GM12865 (cell line): Measurements from ENCODE around the gene ZNF790.
A peak's percentile ranks its signal among the peaks of the same experiment; 100 is the strongest.

Source experiments
- DNase-seq: peaks from one replicate; pipeline ENCODE4 v3.0.0; 2010; ENCODE audit warnings: low read depth
- H3K4me3 ChIP-seq: 2 replicates; pipeline ENCODE4 v1.5.1; 2011; ENCODE audit warnings: mild to moderate bottlenecking, low read depth, low read length, control low read depth
- CTCF ChIP-seq: IDR thresholded peaks from 2 replicates; pipeline ENCODE4 v1.5.1; 2011; ENCODE audit warnings: low read length, control low read depth, low read depth, inconsistent platforms; ENCODE audit not compliant: insufficient read depth; ENCODE audit errors: missing control alignments

ZNF790 gene

DNA sequence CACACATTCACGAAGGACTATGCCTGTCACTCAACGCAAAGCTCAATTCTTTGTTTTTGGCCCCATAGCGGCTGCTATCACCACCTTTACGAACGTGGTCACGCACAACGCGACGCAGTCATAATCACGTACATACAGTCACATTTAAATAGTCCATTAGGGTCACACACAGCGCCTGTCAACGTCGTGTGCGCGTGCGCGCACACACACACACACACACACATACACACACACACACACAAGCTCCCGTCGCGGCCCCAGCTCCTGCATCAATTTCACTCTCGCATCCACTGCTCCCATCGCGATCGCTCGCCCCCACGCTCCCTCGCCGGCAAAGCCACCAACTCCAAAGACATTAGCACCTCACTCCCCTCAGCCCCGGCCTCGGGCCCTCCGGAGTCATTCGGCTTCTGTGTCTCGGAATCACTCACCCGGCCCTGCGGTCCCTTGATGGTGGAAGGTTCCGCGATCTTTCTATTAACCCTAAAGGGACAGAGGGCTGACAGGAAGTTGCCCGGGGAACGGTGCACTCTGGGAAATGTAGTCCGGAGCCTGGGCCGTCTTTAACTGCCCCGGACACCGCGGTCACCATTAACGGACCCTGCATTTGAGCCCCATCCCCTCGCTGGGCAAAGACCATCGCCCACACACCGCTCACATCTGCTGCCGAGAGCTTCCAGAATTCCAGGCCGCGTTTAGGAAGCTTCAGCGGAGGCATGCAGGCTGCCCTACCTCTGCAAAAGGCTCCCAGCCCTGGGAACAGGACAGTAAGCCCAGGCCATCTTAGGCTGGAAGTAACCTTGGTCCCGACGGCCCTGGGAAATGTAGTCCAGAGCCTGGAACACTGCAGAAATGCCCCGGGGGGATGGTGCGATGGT lies at the start of gene ZNF790:
Gene ZNF790 (minus strand): TSS at position 482 of the 878 bp plus-strand sequence. CDS start 12,768 bp downstream, outside the sequence.
- H3K4me3 ChIP-seq: peak within 1 kb of the TSS; percentile 78
- peak; percentile 94 for DNase-seq
- no peak for TF ChIP-seq CTCF

DNA sequence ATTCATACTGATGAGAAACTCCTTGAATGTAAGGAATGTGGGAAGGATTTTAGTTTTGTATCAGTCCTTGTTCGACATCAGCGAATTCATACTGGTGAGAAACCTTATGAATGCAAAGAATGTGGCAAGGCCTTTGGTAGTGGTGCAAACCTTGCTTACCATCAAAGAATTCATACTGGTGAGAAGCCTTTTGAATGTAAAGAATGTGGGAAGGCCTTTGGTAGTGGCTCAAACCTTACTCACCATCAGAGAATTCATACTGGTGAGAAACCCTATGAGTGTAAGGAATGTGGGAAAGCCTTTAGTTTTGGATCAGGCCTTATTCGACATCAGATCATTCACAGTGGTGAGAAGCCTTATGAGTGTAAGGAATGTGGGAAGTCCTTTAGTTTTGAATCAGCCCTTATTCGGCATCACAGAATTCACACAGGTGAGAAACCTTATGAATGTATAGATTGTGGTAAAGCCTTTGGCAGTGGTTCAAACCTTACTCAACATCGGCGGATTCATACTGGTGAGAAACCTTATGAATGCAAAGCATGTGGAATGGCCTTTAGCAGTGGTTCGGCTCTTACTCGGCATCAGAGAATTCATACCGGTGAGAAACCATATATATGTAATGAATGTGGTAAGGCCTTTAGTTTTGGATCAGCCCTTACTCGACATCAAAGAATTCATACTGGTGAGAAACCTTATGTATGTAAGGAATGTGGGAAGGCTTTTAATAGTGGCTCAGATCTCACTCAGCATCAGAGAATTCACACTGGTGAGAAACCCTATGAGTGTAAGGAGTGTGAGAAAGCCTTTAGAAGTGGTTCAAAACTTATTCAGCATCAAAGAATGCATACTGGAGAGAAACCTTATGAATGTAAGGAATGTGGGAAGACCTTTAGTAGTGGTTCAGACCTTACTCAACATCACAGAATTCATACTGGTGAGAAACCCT lies 39.1 kb upstream of the ZNF790 start:
- no peak for TF ChIP-seq CTCF
- H3K4me3 ChIP-seq: no peak overlapping the region
- no peak for DNase-seq

DNA sequence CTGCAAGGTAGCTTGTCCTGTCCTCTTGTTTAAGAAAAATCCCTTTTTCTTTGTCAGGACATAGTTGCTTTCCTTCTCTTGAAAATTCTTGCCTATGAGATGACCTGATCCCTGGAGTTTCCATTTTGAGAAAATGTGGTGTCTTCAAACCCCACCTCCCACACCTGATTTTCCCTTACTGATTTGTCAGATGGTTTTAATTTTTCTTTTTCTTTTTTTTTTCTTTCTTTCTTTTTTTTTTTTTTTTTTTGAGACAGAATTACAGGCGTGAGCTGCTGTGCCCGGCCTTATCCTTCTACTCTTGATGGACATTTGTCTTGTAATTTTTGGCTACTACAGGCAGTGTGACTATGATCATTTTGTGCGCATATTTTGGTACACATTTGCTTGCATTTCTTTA lies 13.7 kb upstream of the ZNF790 start:
- no peak for TF ChIP-seq CTCF
- H3K4me3 ChIP-seq: no peak overlapping the region
- DNase-seq: no peak

GRCh38 chr19:36850559-36851442 lies 12.6 kb upstream of the ZNF790 start, which contains the start of gene ZNF345:
ZNF345 (plus strand) TSS chr19:36850876; CDS start chr19:36876831, 25,955 bp downstream.
- H3K4me3 ChIP-seq: peak within 1 kb of the TSS; percentile 90
- DNase-seq: peak; percentile 95
- no peak for TF ChIP-seq CTCF

DNA sequence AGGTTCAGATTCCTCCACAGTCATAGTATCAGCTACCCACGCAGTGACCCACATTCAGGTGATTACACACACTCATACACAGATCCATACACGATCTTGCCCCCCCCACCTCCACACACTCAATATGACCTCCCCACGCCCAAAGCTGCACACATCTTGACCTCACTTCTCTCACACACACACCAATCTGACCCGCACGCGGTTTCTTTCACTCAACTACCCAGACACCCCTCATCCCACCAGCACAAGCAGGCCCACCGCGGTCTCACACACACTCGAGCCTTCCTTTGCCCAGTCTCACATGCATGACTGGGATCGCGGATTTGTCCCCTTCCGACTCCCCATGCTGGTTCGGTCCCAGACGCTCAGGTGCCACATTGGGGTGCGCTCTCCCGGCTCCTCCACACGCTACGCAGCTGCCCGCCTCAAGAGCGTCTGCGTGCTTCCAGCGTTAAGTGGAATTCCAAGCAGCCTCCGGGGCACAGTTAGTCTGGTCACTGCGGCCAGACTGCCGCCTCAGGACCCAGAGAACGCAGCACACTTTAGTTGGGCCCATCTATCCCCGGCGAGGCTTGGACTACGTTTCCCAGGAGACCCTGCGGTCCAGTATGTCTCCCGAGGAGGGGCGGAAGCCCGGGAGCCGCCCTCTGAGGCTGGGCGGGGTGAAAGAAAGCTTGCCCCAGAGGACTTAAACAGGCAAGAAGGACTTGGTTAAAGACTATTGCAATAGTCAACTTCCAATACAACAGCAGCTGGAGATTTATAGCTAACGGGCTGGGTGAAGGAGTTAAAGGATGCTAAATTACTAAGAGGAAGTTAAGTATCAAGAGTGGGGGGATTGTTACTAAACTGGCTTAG lies 11.7 kb upstream of the ZNF790 start:
- TF ChIP-seq CTCF: no peak

More for the DNA sequence above, 11.7 kb upstream of the ZNF790 start:
- peak overlapping the region; percentile 90 for H3K4me3 ChIP-seq
- peak; percentile 94 for DNase-seq
